Loucy (cell line): ENCODE data around the gene CCDC8.
"Not testable (repeated sequence)": the region's sequence is repeated elsewhere in the genome, so short reads cannot be mapped to it uniquely, and the experiment has no call there.

Experiments
- CTCF ChIP-seq: fragments of 200-600 bp; sonication (generic); conservative IDR thresholded peaks from 2 replicates; pipeline ENCODE4 v1.5.1; 2014; ENCODE audit warnings: mild to moderate bottlenecking, antibody characterized with exemption, low read length
- EZH2phosphoT487 ChIP-seq: fragments of 200-600 bp; IDR thresholded peaks from 2 replicates; pipeline ENCODE4 v1.6.1; 2018; ENCODE audit warnings: antibody characterized with exemption, mild to moderate bottlenecking, moderate library complexity, borderline replicate concordance

GRCh38 chr19:46435689-46436088 is 22.3 kb upstream of the CCDC8 start:
- not testable (repeated sequence) for TF ChIP-seq CTCF, EZH2phosphoT487
